Measurements from ENCODE around the gene SNRPA. TPM values are rescaled to one million over a fixed set of nuclear protein-coding genes. Genes with fewer than 3 reads are reported as not detected.

SNRPA gene
- total and polyA plus RNA-seq, 2 donors (not counting 1 experiment from before 2014, with no cell fraction given) = 92.0 to 147 TPM

DNA sequence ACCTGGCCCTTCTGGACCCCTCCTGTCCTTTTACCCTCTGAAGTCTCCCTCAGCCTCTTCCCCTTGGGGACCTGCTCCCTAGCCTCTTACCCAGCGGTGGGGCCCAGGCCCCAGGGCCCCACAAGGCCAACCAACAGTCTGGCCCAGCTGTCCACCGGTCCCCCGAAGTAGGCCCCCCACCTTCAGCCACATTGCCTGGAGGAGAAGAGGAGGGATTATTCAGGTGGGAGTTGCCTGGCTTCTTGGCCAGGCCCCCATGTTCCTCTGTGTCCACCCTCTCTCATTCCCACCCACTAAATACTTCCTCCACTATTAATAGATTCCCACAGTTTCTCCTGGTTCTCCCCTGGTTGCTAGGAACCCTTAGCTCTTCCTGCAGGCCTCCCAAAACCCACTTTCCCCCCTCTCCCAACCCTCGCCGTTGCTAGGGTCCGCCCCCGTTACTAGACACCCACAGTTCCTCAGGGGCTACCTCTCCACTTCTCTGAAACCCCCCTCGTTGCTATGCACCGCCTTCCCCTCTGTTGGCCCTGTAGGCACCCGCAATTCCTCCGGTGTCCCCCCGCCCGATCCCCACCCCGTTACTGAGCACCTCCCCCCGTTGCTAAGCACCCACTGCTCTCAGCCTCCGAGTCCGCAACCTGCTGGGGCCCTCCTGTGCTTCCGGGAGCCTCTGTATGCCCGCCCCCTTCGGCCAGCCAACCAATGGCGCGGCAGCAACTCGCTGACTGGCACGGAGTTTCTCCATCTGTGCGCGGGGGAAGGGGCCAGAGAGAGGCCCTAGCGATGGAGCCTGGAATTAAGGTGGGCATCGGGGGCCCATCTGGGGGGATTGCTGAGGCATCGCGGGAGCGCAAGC is 36.3 kb upstream of the SNRPA start:
- peak overlapping the region; percentile 68 to 90 (median 80) for H3K4me3 ChIP-seq (ENCODE audit: control extremely low read depth in 1 of 5, extremely low read depth in 1 of 5, insufficient read depth in 1 of 5, low read depth in 2 of 5, low read length in 4 of 5)
- peak overlapping the region; percentile 86 for H2AFZ ChIP-seq (ENCODE audit: insufficient read depth, low read depth, low read length, poor library complexity, severe bottlenecking)
- peak overlapping the region; percentile 97 for H3K27ac Mint-ChIP-seq
- ATAC-seq (ENCODE audit: low read depth) = peak; percentile 70
- peaks cover 45 to 53% of the 10 kb centered on the region in 2 donors for H3K4me1 ChIP-seq (ENCODE audit: control insufficient read depth in 2 of 2, insufficient read depth in 2 of 2, low read length in 2 of 2)
- H3K36me3 ChIP-seq (replicated peaks in 1 of 2; ENCODE audit: control extremely low read depth in 1 of 2, control insufficient read depth in 1 of 2, extremely low read depth in 1 of 2, insufficient read depth in 2 of 2, low read length in 1 of 2) = peaks cover under 1 to 15% of the 10 kb centered on the region in 2 experiments
- intact Hi-C loops (cut with micrococcal nuclease) = loop anchor here (1.0 to 10.0 kb wide), 3 partner anchors 24 to 683 kb away; partner anchors contain the start of genes BCKDHA, EXOSC5 and NUMBL
- DNase-seq = peak; percentile 95
- H3K9me3 Mint-ChIP-seq (ENCODE audit: insufficient read depth) = no peaks in the 10 kb centered on the region
- WGBS (ENCODE audit: insufficient coverage) = under 1% methylated on average over 28 of the region's 31 CpGs
- ChIA-PET CTCF (interaction anchor here (1.1 kb wide), 1 partner anchor 105 kb away, joined by 3 read pairs; no protein-coding TSS in a partner anchor), POLR2A (interaction anchor here (0.6 kb wide), 1 partner anchor 430 kb away, joined by 5 read pairs; the partner anchor contains the start of gene AKT2)
- peak overlapping the region; percentile 90 for H3K4me2 ChIP-seq (replicated peaks; ENCODE audit: low read depth, low read length, poor library complexity, severe bottlenecking)
- TF ChIP-seq EZH2 (IDR thresholded peaks at IDR 0.05; ENCODE audit: borderline replicate concordance, insufficient read depth, low read depth, low read length, poor library complexity, severe bottlenecking) = no peak
- TF ChIP-seq CTCF (IDR thresholded peaks at IDR 0.05) = no peak
- H4K20me1 ChIP-seq (ENCODE audit: control insufficient read depth, insufficient read depth, low read length, poor library complexity, severe bottlenecking) = peaks cover 4% of the 10 kb centered on the region
- peaks cover 52% of the 10 kb centered on the region for H3K4me1 Mint-ChIP-seq
- no peaks in the 10 kb centered on the region for H3K9me3 ChIP-seq (ENCODE audit: control extremely low read depth in 1 of 3, control insufficient read depth in 2 of 3, insufficient read depth in 1 of 3, low read length in 2 of 3)
- H3K4me3 Mint-ChIP-seq = peak overlapping the region; percentile 88
- peak overlapping the region; percentile 90 for H3K9ac ChIP-seq (ENCODE audit: low read length)
- peaks cover 54% of the 10 kb centered on the region for H3K79me2 ChIP-seq (ENCODE audit: control insufficient read depth, insufficient read depth, low read length)
- H3K27ac ChIP-seq (ENCODE audit: low read length in 2 of 2) = peak overlapping the region; percentile 87 to 90
- H3K27me3 Mint-ChIP-seq = no peaks in the 10 kb centered on the region
- H3K27me3 ChIP-seq (replicated peaks in 1 of 4; ENCODE audit: control extremely low read depth in 1 of 4, control insufficient read depth in 3 of 4, insufficient read depth in 4 of 4, low read length in 3 of 4) = no peaks in the 10 kb centered on the region

Data from B cell (primary cell).